ENCODE results near the gene SLC8A1.

GRCh38 chr2:40270372-40270771 lies 181.5 kb downstream of the SLC8A1 start:
- TF ChIP-seq TERF1 (CRISPR knock-in tag; IDR thresholded peaks at IDR 0.05) (no peak), CTCF (CRISPR knock-in tag; IDR thresholded peaks at IDR 0.05) (no peak)
